HG02885 (cell line): ENCODE data around the gene TBC1D2.

Experiments
- ATAC-seq: cut with Tn5 transposase; IDR thresholded peaks from one replicate; pipeline ENCODE4 v1.9.1; 2021; ENCODE audit warnings: mild to moderate bottlenecking; ENCODE audit not compliant: unreplicated experiment, poor library complexity

The TBC1D2 gene

GRCh38 chr9:98241357-98242300 is 13.8 kb downstream of the TBC1D2 start:
- no peak for ATAC-seq

GRCh38 chr9:98240475-98240874 is 15.0 kb downstream of the TBC1D2 start:
- no peak for ATAC-seq

GRCh38 chr9:98236901-98237487 is 18.5 kb downstream of the TBC1D2 start:
- no peak for ATAC-seq

GRCh38 chr9:98235126-98235525 is 20.3 kb downstream of the TBC1D2 start:
- no peak for ATAC-seq

- no peak for ATAC-seq
These were observed 21.1 kb downstream of the TBC1D2 start for GRCh38 chr9:98234245-98234825.

- ATAC-seq, result no peak
These were observed 22.5 kb downstream of the TBC1D2 start for GRCh38 chr9:98232926-98233325.

GRCh38 chr9:98231770-98232478 is 23.5 kb downstream of the TBC1D2 start:
- ATAC-seq, result no peak

GRCh38 chr9:98230789-98231188 is 24.7 kb downstream of the TBC1D2 start:
- ATAC-seq, result no peak

GRCh38 chr9:98230304-98230703 is 25.1 kb downstream of the TBC1D2 start:
- ATAC-seq, result no peak

GRCh38 chr9:98229620-98230019 is 25.8 kb downstream of the TBC1D2 start:
- no peak for ATAC-seq

GRCh38 chr9:98229090-98229395 is 26.4 kb downstream of the TBC1D2 start:
- ATAC-seq, result no peak

- no peak for ATAC-seq
These were observed 26.9 kb downstream of the TBC1D2 start for GRCh38 chr9:98228392-98229089.

GRCh38 chr9:98227883-98228282 is 27.6 kb downstream of the TBC1D2 start:
- no peak for ATAC-seq

- ATAC-seq, result no peak
These were observed 28.5 kb downstream of the TBC1D2 start for GRCh38 chr9:98226957-98227356.

GRCh38 chr9:98226516-98226915 is 28.9 kb downstream of the TBC1D2 start:
- no peak for ATAC-seq

GRCh38 chr9:98225015-98225442 is 30.4 kb downstream of the TBC1D2 start:
- no peak for ATAC-seq

GRCh38 chr9:98222885-98223691 is 32.4 kb downstream of the TBC1D2 start:
- no peak for ATAC-seq

GRCh38 chr9:98220911-98221310 is 34.5 kb downstream of the TBC1D2 start:
- ATAC-seq, result no peak

- no peak for ATAC-seq
These were observed 35.6 kb downstream of the TBC1D2 start for GRCh38 chr9:98219794-98220370.
